B cell (primary cell): Measurements from ENCODE around the gene NPHS1. TPM values are rescaled to one million over a fixed set of nuclear protein-coding genes. Genes with fewer than 3 reads are reported as not detected.

Experiments
- ATAC-seq: fragments of 200-7000 bp; cut with Tn5 transposase; one replicate; pipeline ENCODE4 v1.10.0; 2021; ENCODE audit warnings: low read depth, mild to moderate bottlenecking, moderate number of reproducible peaks, moderate library complexity
- CTCF ChIA-PET: fragments of 350-600 bp; sonication (Branson Sonifier 250); formaldehyde crosslinking; loops from one replicate; lab custom pipeline; 2021; ENCODE audit warnings: antibody characterized with exemption, inconsistent platforms; lab: Charles Lee
- POLR2A ChIA-PET: fragments of 350-600 bp; sonication (Branson Sonifier 250); formaldehyde crosslinking; loops from one replicate; lab custom pipeline; 2021; ENCODE audit warnings: antibody characterized with exemption; lab: Charles Lee
- DNase-seq: peaks from one replicate; pipeline ENCODE4 v3.0.0; 2013
- H2AFZ ChIP-seq: 2 replicates; pipeline ENCODE4 v1.6.1; 2012; ENCODE audit warnings: mild to moderate bottlenecking, low read depth, low read length; ENCODE audit not compliant: insufficient read depth, poor library complexity, severe bottlenecking
- H3K27ac ChIP-seq, 2 donors: 1 replicate in 1 of 2; 2 replicates in 1 of 2; pipeline ENCODE4 v1.5.1; 2012 to 2013; ENCODE audit warnings: low read length in 2 of 2, mild to moderate bottlenecking in 2 of 2, moderate library complexity in 1 of 2
- H3K27me3 ChIP-seq, 4 experiments: fragments of 200-600 bp in 1 of 4; sonication (generic) in 1 of 4; replicated peaks in 1 of 4; 1 replicate in 2 of 4; 2 replicates in 2 of 4; pipeline versions ENCODE4 v1.6.1 to v1.7.0; 2013 to 2016; ENCODE audit warnings: low read length in 3 of 4, mild to moderate bottlenecking in 2 of 4, mixed read lengths in 1 of 4, moderate library complexity in 1 of 4; ENCODE audit not compliant: insufficient read depth in 4 of 4, control insufficient read depth in 3 of 4; ENCODE audit errors: control extremely low read depth in 1 of 4
- H3K36me3 ChIP-seq, 2 experiments: replicated peaks in 1 of 2; 1 replicate in 1 of 2; 2 replicates in 1 of 2; pipeline versions ENCODE4 v1.6.1 to v1.7.1; 2013; ENCODE audit warnings: low read length in 1 of 2; ENCODE audit not compliant: insufficient read depth in 2 of 2, control insufficient read depth in 1 of 2; ENCODE audit errors: control extremely low read depth in 1 of 2, extremely low read depth in 1 of 2
- H3K4me1 ChIP-seq, 2 donors: fragments of 200-600 bp in 1 of 2; sonication (generic) in 1 of 2; 1 replicate in 1 of 2; 2 replicates in 1 of 2; pipeline versions ENCODE4 v1.5.1 to v1.6.1; 2013 to 2017; ENCODE audit warnings: low read length in 2 of 2; ENCODE audit not compliant: control insufficient read depth in 2 of 2, insufficient read depth in 2 of 2
- H3K4me2 ChIP-seq: replicated peaks from 2 replicates; pipeline ENCODE3; 2012; ENCODE audit warnings: mild to moderate bottlenecking, low read depth, low read length; ENCODE audit not compliant: poor library complexity, severe bottlenecking
- H3K4me3 ChIP-seq, 5 experiments: fragments of 200-600 bp in 1 of 5; sonication (generic) in 1 of 5; 1 replicate in 3 of 5; 2 replicates in 2 of 5; pipeline versions ENCODE4 v1.5.1 to v1.7.0; 2011 to 2016; ENCODE audit warnings: low read length in 4 of 5, mild to moderate bottlenecking in 4 of 5, low read depth in 2 of 5, control low read depth in 1 of 5, moderate library complexity in 1 of 5; ENCODE audit not compliant: insufficient read depth in 1 of 5; ENCODE audit errors: control extremely low read depth in 1 of 5, extremely low read depth in 1 of 5
- H3K79me2 ChIP-seq: fragments of 200-600 bp; sonication (generic); one replicate; pipeline ENCODE4 v1.6.0; 2016; ENCODE audit warnings: low read length; ENCODE audit not compliant: control insufficient read depth, insufficient read depth
- H3K9ac ChIP-seq: fragments of 200-600 bp; sonication (generic); 2 replicates; pipeline ENCODE4 v1.6.1; 2017; ENCODE audit warnings: mild to moderate bottlenecking, low read length, moderate library complexity
- H3K9me3 ChIP-seq, 3 donors: one replicate each; pipeline versions ENCODE4 v1.6.1 to v1.7.1; 2013; ENCODE audit warnings: low read length in 2 of 3; ENCODE audit not compliant: control insufficient read depth in 2 of 3, insufficient read depth in 1 of 3; ENCODE audit errors: control extremely low read depth in 1 of 3
- H4K20me1 ChIP-seq: 2 replicates; pipeline ENCODE4 v1.6.0; 2012; ENCODE audit warnings: mild to moderate bottlenecking, low read length; ENCODE audit not compliant: insufficient read depth, control insufficient read depth, poor library complexity, severe bottlenecking
- H3K27ac Mint-ChIP-seq: one replicate; pipeline ENCODE4 v1.8.0; 2021; ENCODE audit warnings: mixed read lengths
- H3K27me3 Mint-ChIP-seq: one replicate; pipeline ENCODE4 v1.8.0; 2021; ENCODE audit warnings: mixed read lengths
- H3K4me1 Mint-ChIP-seq: one replicate; pipeline ENCODE4 v1.8.0; 2021; ENCODE audit warnings: mixed read lengths
- H3K4me3 Mint-ChIP-seq: one replicate; pipeline ENCODE4 v1.8.0; 2021; ENCODE audit warnings: mixed read lengths
- H3K9me3 Mint-ChIP-seq: one replicate; pipeline ENCODE4 v1.8.0; 2022; ENCODE audit warnings: mixed read lengths; ENCODE audit not compliant: insufficient read depth
- EZH2 ChIP-seq: IDR thresholded peaks from 2 replicates; pipeline ENCODE4 v1.6.1; 2012; ENCODE audit warnings: borderline replicate concordance, low read depth, mild to moderate bottlenecking, moderate library complexity, low read length; ENCODE audit not compliant: insufficient read depth, poor library complexity, severe bottlenecking
- WGBS: methylation state at CpG from one replicate; pipeline ENCODE4 v1.1.5; 2013; ENCODE audit warnings: missing lambda C conversion rate; ENCODE audit not compliant: insufficient coverage; 5-methylcytosine and 5-hydroxymethylcytosine counted together
- intact Hi-C: fragments of 100-400 bp; cut with micrococcal nuclease; formaldehyde crosslinking; loops from one replicate; pipeline ENCODE4 v1.10.0; 2022
- polyA plus RNA-seq: library from polyadenylated mRNA; depleted of rRNA; stranded (reverse); fragments of >200 nt; gene quantifications from 2 replicates; pipeline ENCODE4 v1.2.3, GENCODE V29; 2012
- total RNA-seq, 2 donors: library from RNA; stranded (reverse); fragments of 120-200 nt in 1 of 2; gene quantifications; 1 replicate in 1 of 2; 2 replicates in 1 of 2; pipeline versions ENCODE4 v1.2.3 to v1.2.4, GENCODE V29; 2013 to 2022
- TF ChIP-seq, protein P1 (sequence below): fragments of 200-600 bp; IDR thresholded peaks from one replicate; pipeline ENCODE4 v1.8.0; 2022; ENCODE audit warnings: antibody characterized with exemption, mild to moderate bottlenecking

NPHS1 gene
- total and polyA plus RNA-seq, 2 donors (not counting 1 experiment from before 2014, with no cell fraction given): not detected

DNA sequence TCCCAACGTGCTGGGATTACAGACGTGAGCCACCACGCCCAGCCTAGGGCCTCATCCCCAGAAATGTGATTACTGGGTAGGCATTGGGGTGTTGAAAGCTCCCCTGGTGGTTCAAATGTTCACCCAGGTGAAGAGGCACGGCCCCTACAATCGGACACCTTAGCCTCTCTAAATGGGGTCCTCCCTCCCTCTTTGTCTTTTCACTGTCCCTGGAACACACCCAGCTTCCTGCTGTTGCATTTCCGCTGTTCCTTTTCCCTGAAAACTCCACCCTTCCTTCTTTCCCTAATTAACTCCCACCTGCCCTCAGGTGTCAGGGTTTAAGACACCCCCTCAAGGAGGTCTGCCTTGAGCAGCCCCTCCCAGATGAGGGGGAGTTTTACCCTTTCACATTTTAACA lies 36.0 kb downstream of the NPHS1 start:
- ChIA-PET CTCF (interaction anchor here (0.7 kb wide), 1 partner anchor 27 kb away, joined by 3 read pairs; no protein-coding TSS in a partner anchor), POLR2A (no interaction called here)
- no peak for ATAC-seq
- TF ChIP-seq EZH2: no peak
- TF ChIP-seq, protein P1, sequence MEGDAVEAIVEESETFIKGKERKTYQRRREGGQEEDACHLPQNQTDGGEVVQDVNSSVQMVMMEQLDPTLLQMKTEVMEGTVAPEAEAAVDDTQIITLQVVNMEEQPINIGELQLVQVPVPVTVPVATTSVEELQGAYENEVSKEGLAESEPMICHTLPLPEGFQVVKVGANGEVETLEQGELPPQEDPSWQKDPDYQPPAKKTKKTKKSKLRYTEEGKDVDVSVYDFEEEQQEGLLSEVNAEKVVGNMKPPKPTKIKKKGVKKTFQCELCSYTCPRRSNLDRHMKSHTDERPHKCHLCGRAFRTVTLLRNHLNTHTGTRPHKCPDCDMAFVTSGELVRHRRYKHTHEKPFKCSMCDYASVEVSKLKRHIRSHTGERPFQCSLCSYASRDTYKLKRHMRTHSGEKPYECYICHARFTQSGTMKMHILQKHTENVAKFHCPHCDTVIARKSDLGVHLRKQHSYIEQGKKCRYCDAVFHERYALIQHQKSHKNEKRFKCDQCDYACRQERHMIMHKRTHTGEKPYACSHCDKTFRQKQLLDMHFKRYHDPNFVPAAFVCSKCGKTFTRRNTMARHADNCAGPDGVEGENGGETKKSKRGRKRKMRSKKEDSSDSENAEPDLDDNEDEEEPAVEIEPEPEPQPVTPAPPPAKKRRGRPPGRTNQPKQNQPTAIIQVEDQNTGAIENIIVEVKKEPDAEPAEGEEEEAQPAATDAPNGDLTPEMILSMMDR: no peak
- Histone ChIP-seq H3K4me1 (no peaks in the 10 kb centered on the region), H3K4me3 (no peak overlapping the region), H3K9ac (no peak overlapping the region), H3K9me3 (peaks cover 0 to 2% (median 0%) of the 10 kb centered on the region in 3 donors), H3K79me2 (no peaks in the 10 kb centered on the region), H3K27me3 (peaks cover 0 to 6% (median 0%) of the 10 kb centered on the region in 4 experiments), H2AFZ (no peak overlapping the region), H3K4me2 (no peak overlapping the region), H3K36me3 (no peaks in the 10 kb centered on the region), H4K20me1 (no peaks in the 10 kb centered on the region), H3K27ac (no peak overlapping the region)
- Mint-ChIP-seq H3K4me3 (no peak overlapping the region), H3K27me3 (peaks cover 23% of the 10 kb centered on the region), H3K27ac (no peak overlapping the region), H3K9me3 (no peaks in the 10 kb centered on the region), H3K4me1 (no peaks in the 10 kb centered on the region)
- 43% methylated on average over 6 of the region's 6 CpGs for WGBS
- intact Hi-C loops: no loop called here
- DNase-seq: no peak

DNA sequence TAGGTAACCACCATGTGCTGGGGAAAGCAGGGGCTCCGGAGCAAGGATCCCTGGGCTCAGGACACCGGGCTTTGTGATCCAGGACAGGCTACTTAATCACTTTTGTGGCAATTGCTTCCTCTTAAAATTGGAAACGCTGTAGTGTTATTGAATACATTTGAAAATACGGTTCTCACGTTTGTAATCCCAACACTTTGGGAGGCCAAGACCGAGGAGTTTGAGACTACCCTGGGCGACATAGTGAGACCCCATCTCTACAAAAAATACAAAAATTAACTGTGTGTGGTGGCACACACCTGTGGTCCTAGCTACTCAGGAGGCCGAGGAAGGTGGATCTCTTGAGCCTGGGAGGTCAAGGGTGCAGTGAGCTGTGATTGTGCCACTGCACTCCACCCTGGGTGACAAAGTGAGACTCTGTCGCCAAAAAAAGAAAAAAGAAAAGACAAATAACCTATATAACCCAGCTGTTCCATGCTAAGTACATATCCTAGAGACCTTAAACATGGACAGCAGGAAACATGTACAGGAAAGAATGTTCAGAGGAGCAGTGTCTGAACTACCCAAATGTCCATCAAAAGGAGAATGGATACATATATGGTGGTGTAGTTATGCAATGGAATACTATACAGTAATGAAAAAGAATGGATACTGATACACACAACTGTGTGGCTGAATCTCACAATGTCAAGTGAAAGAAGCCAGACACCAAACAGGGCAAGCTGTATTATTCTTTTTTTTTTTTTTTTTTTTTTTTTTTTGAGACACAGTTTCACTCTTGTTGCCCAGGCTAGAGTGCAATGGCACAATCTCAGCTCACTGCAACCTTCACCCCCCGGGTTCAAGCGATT lies 39.0 kb downstream of the NPHS1 start:
- Mint-ChIP-seq H3K9me3 (no peaks in the 10 kb centered on the region), H3K4me3 (no peak overlapping the region), H3K4me1 (no peaks in the 10 kb centered on the region), H3K27me3 (peaks cover 23% of the 10 kb centered on the region), H3K27ac (no peak overlapping the region)
- TF ChIP-seq, protein P1: no peak
- TF ChIP-seq EZH2: no peak
- Histone ChIP-seq H3K36me3 (no peaks in the 10 kb centered on the region), H3K79me2 (no peaks in the 10 kb centered on the region), H3K4me2 (no peak overlapping the region), H4K20me1 (no peaks in the 10 kb centered on the region), H3K27me3 (peaks cover 0 to 2% (median 0%) of the 10 kb centered on the region in 4 experiments), H3K9ac (no peak overlapping the region), H3K9me3 (peaks cover 0 to 2% (median 0%) of the 10 kb centered on the region in 3 donors), H3K27ac (no peak overlapping the region), H3K4me1 (no peaks in the 10 kb centered on the region), H2AFZ (no peak overlapping the region), H3K4me3 (no peak overlapping the region)
- 76% methylated on average over 4 of the region's 11 CpGs for WGBS
- ChIA-PET CTCF (no interaction called here), POLR2A (no interaction called here)
- no peak for ATAC-seq
- intact Hi-C loops: no loop called here
- no peak for DNase-seq
